Suppressor macrophage treated with lipopolysaccharide for 1 hour (primary cell): ENCODE data around the gene KIF14.
"Not testable (repeated sequence)": the region's sequence is repeated elsewhere in the genome, so short reads cannot be mapped to it uniquely, and the experiment has no call there.

Experiments used
- DNase-seq, 3 donors: peaks; one replicate each; pipeline ENCODE4 v3.0.0-alpha.2; 2020 to 2022

KIF14 gene

GRCh38 chr1:200538179-200538578 is 82.4 kb downstream of the KIF14 start:
- DNase-seq = no peak

- peak; percentile 16 to 29 (median 26) for DNase-seq
Measured at GRCh38 chr1:200535605-200536004, 84.9 kb downstream of the KIF14 start.

GRCh38 chr1:200530623-200531261 is 89.8 kb downstream of the KIF14 start:
- DNase-seq = no peak

- DNase-seq = peak in 2 of 3 donors; percentile 13
Measured at GRCh38 chr1:200528858-200529606, 91.5 kb downstream of the KIF14 start.

- no peak for DNase-seq
Measured at GRCh38 chr1:200527670-200528069, 92.9 kb downstream of the KIF14 start.

- DNase-seq = no peak
Measured at GRCh38 chr1:200526709-200527612, 93.6 kb downstream of the KIF14 start.

GRCh38 chr1:200525090-200525987 is 95.2 kb downstream of the KIF14 start:
- DNase-seq = peak; percentile 34 to 55 (median 52)

GRCh38 chr1:200524551-200524950 is 96.0 kb downstream of the KIF14 start:
- not testable (repeated sequence) for DNase-seq

- no peak for DNase-seq
Measured at GRCh38 chr1:200524092-200524491, 96.5 kb downstream of the KIF14 start.

GRCh38 chr1:200520735-200521134 is 99.8 kb downstream of the KIF14 start:
- DNase-seq = peak; percentile 72 to 78 (median 76)

- DNase-seq = no peak
Measured at GRCh38 chr1:200518524-200518923, 102.0 kb downstream of the KIF14 start.

GRCh38 chr1:200512191-200512590 is 108.4 kb downstream of the KIF14 start:
- peak; percentile 76 to 83 (median 76) for DNase-seq

- peak; percentile 85 to 93 (median 90) for DNase-seq
Measured at GRCh38 chr1:200510228-200510623, 110.3 kb downstream of the KIF14 start.

GRCh38 chr1:200506471-200506870 is 114.1 kb downstream of the KIF14 start:
- DNase-seq = no peak

GRCh38 chr1:200505257-200505656 is 115.3 kb downstream of the KIF14 start:
- DNase-seq = no peak
